Natural killer cell (primary cell): ENCODE measurements around the gene CFAP206. TPM values are rescaled to one million over a fixed set of nuclear protein-coding genes. Genes with fewer than 3 reads are reported as not detected.

Source experiments
- ATAC-seq, 3 donors: fragments of 150-1000 bp in 2 of 3; fragments of 200-7000 bp in 1 of 3; cut with Tn5 transposase; 1 replicate in 1 of 3; 2 replicates in 2 of 3; pipeline ENCODE4 v1.10.0; 2021; ENCODE audit warnings: mild to moderate bottlenecking in 2 of 3, moderate library complexity in 2 of 3
- DNase-seq, 2 donors: peaks; one replicate each; pipeline versions ENCODE4 v3.0.0 to v3.0.0-alpha.2; 2013 to 2021; ENCODE audit warnings: mixed read lengths in 1 of 2
- H3K27ac ChIP-seq: one replicate; pipeline ENCODE4 v1.5.1; 2013; ENCODE audit warnings: mild to moderate bottlenecking, low read length
- H3K27me3 ChIP-seq: one replicate; pipeline ENCODE4 v1.6.1; 2013; ENCODE audit warnings: low read length; ENCODE audit not compliant: control insufficient read depth, insufficient read depth
- H3K36me3 ChIP-seq: one replicate; pipeline ENCODE4 v1.6.1; 2013; ENCODE audit warnings: low read length; ENCODE audit not compliant: control insufficient read depth, insufficient read depth
- H3K4me1 ChIP-seq: one replicate; pipeline ENCODE4 v1.6.1; 2013; ENCODE audit warnings: low read length; ENCODE audit not compliant: control insufficient read depth, insufficient read depth
- H3K4me3 ChIP-seq: one replicate; pipeline ENCODE4 v1.5.1; 2013; ENCODE audit warnings: low read length
- H3K9me3 ChIP-seq: one replicate; pipeline ENCODE4 v1.6.1; 2013; ENCODE audit warnings: low read length; ENCODE audit not compliant: control insufficient read depth, insufficient read depth
- H3K27ac Mint-ChIP-seq, 2 donors: one replicate each; pipeline ENCODE4 v1.8.0; 2022; ENCODE audit warnings: mild to moderate bottlenecking in 2 of 2, mixed read lengths in 2 of 2, moderate library complexity in 1 of 2
- H3K27me3 Mint-ChIP-seq, 2 donors: one replicate each; pipeline ENCODE4 v1.8.0; 2022; ENCODE audit warnings: low read depth in 2 of 2, mixed read lengths in 2 of 2
- H3K36me3 Mint-ChIP-seq: one replicate; pipeline ENCODE4 v1.8.0; 2022; ENCODE audit warnings: mixed read lengths
- H3K4me1 Mint-ChIP-seq, 2 donors: one replicate each; pipeline ENCODE4 v1.8.0; 2022; ENCODE audit warnings: mixed read lengths in 2 of 2
- H3K4me3 Mint-ChIP-seq: one replicate; pipeline ENCODE4 v1.8.0; 2022; ENCODE audit warnings: mild to moderate bottlenecking, moderate library complexity, mixed read lengths
- H3K9me3 Mint-ChIP-seq, 2 donors: one replicate each; pipeline ENCODE4 v1.8.0; 2022; ENCODE audit warnings: mixed read lengths in 2 of 2
- WGBS: methylation state at CpG from one replicate; pipeline ENCODE4 v1.1.7; 2013; ENCODE audit warnings: missing lambda C conversion rate; ENCODE audit not compliant: insufficient coverage; 5-methylcytosine and 5-hydroxymethylcytosine counted together
- intact Hi-C: fragments of 100-400 bp; cut with micrococcal nuclease; formaldehyde crosslinking; loops from one replicate; pipeline ENCODE4 v1.14.2; 2022
- total RNA-seq, 4 donors: library from RNA; stranded (reverse); fragments of 120-200 nt in 1 of 4; gene quantifications; one replicate each; pipeline versions ENCODE4 v1.2.3 to v1.2.4, GENCODE V29; 2013 to 2022
- TF ChIP-seq, protein P1 (sequence below): fragments of 200-600 bp; IDR thresholded peaks from one replicate; pipeline ENCODE4 v1.8.0; 2022; ENCODE audit warnings: antibody characterized with exemption

The CFAP206 gene
- total RNA-seq, 3 donors from 2014 or later (not counting 1 experiment from before 2014, with no cell fraction given): not detected

- Histone ChIP-seq H3K4me1 (no peaks in the 10 kb centered on the region), H3K36me3 (no peaks in the 10 kb centered on the region), H3K27ac (no peak overlapping the region), H3K9me3 (no peaks in the 10 kb centered on the region), H3K27me3 (no peaks in the 10 kb centered on the region), H3K4me3 (no peak overlapping the region)
- Mint-ChIP-seq H3K27me3 (no peaks in the 10 kb centered on the region), H3K4me1 (peaks cover 5% of the 10 kb centered on the region in 2 donors), H3K9me3 (no peaks in the 10 kb centered on the region), H3K4me3 (no peak overlapping the region), H3K36me3 (no peaks in the 10 kb centered on the region), H3K27ac (no peak overlapping the region)
- ATAC-seq: no peak
- TF ChIP-seq, protein P1, sequence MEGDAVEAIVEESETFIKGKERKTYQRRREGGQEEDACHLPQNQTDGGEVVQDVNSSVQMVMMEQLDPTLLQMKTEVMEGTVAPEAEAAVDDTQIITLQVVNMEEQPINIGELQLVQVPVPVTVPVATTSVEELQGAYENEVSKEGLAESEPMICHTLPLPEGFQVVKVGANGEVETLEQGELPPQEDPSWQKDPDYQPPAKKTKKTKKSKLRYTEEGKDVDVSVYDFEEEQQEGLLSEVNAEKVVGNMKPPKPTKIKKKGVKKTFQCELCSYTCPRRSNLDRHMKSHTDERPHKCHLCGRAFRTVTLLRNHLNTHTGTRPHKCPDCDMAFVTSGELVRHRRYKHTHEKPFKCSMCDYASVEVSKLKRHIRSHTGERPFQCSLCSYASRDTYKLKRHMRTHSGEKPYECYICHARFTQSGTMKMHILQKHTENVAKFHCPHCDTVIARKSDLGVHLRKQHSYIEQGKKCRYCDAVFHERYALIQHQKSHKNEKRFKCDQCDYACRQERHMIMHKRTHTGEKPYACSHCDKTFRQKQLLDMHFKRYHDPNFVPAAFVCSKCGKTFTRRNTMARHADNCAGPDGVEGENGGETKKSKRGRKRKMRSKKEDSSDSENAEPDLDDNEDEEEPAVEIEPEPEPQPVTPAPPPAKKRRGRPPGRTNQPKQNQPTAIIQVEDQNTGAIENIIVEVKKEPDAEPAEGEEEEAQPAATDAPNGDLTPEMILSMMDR: no peak
- no peak for DNase-seq
- intact Hi-C loops: no loop called here
- 65% methylated on average over 2 of the region's 3 CpGs for WGBS
Observed at GRCh38 chr6:87391334-87391733, 16.4 kb upstream of the CFAP206 start.

GRCh38 chr6:87393026-87393622 lies 14.6 kb upstream of the CFAP206 start:
- Histone ChIP-seq H3K27me3 (no peaks in the 10 kb centered on the region), H3K27ac (no peak overlapping the region), H3K9me3 (no peaks in the 10 kb centered on the region), H3K4me3 (no peak overlapping the region), H3K36me3 (no peaks in the 10 kb centered on the region), H3K4me1 (no peaks in the 10 kb centered on the region)
- DNase-seq (peak; percentile 20 to 83), ATAC-seq (peak; percentile 94 to 100 (median 100))
- no peaks in the 10 kb centered on the region for H3K27me3 Mint-ChIP-seq
- no peaks in the 10 kb centered on the region for H3K9me3 Mint-ChIP-seq
- intact Hi-C loops: loop anchor here (1.0 to 2.0 kb wide), 3 partner anchors 79 to 1477 kb away; partner anchors contain the start of gene SLC35A1
- peak overlapping the region in 1 of 2 donors; percentile 45 for H3K27ac Mint-ChIP-seq
- no peak overlapping the region for H3K4me3 Mint-ChIP-seq
- H3K4me1 Mint-ChIP-seq: peaks cover 5% of the 10 kb centered on the region in 2 donors
- TF ChIP-seq, protein P1: peak; percentile 72
- 14% methylated on average over 1 of the region's 2 CpGs for WGBS
- no peaks in the 10 kb centered on the region for H3K36me3 Mint-ChIP-seq

GRCh38 chr6:87395431-87395830 lies 12.3 kb upstream of the CFAP206 start:
- no peaks in the 10 kb centered on the region for H3K27me3 Mint-ChIP-seq
- H3K36me3 Mint-ChIP-seq: no peaks in the 10 kb centered on the region
- WGBS: 100% methylated on average over 1 of the region's 2 CpGs
- intact Hi-C loops: no loop called here
- ATAC-seq: no peak
- TF ChIP-seq, protein P1: no peak
- H3K36me3 ChIP-seq: no peaks in the 10 kb centered on the region
- no peak overlapping the region for H3K27ac ChIP-seq
- no peak overlapping the region for H3K4me3 Mint-ChIP-seq
- H3K27ac Mint-ChIP-seq: no peak overlapping the region
- no peaks in the 10 kb centered on the region for H3K4me1 ChIP-seq
- no peaks in the 10 kb centered on the region for H3K9me3 Mint-ChIP-seq
- H3K27me3 ChIP-seq: no peaks in the 10 kb centered on the region
- H3K4me1 Mint-ChIP-seq: peaks cover 5% of the 10 kb centered on the region in 2 donors
- H3K9me3 ChIP-seq: no peaks in the 10 kb centered on the region
- H3K4me3 ChIP-seq: no peak overlapping the region
- DNase-seq: no peak
